HEK293T (cell line): ENCODE measurements around the gene TCF3.

Source experiments
- CTBP1 ChIP-seq: fragments of 450-650 bp; IDR thresholded peaks from 2 replicates; pipeline ENCODE4 v1.6.1; 2016; ENCODE audit warnings: borderline replicate concordance
- FOXA1 ChIP-seq: fragments of 450-650 bp; IDR thresholded peaks from 2 replicates; pipeline ENCODE4 v1.6.1; 2016; ENCODE audit warnings: mild to moderate bottlenecking
- FOXK2 ChIP-seq: fragments of 450-650 bp; IDR thresholded peaks from 2 replicates; pipeline ENCODE4 v1.6.1; 2016; ENCODE audit warnings: mild to moderate bottlenecking
- HDGF ChIP-seq: fragments of 450-650 bp; IDR thresholded peaks from 2 replicates; pipeline ENCODE4 v1.6.1; 2017; ENCODE audit warnings: antibody characterized with exemption, borderline replicate concordance
- L3MBTL2 ChIP-seq: fragments of 450-650 bp; conservative IDR thresholded peaks from 2 replicates; pipeline ENCODE4 v1.6.1; 2016; ENCODE audit warnings: mild to moderate bottlenecking
- NFRKB ChIP-seq: fragments of 450-650 bp; IDR thresholded peaks from 2 replicates; pipeline ENCODE4 v1.6.1; 2016; ENCODE audit warnings: mild to moderate bottlenecking, moderate library complexity
- ZNF384 ChIP-seq: fragments of 450-650 bp; IDR thresholded peaks from 2 replicates; pipeline ENCODE4 v1.6.1; 2016
- TF ChIP-seq, protein P1 (sequence below): fragments of 450-650 bp; IDR thresholded peaks from 2 replicates; pipeline ENCODE4 v1.6.1; 2016

DNA sequence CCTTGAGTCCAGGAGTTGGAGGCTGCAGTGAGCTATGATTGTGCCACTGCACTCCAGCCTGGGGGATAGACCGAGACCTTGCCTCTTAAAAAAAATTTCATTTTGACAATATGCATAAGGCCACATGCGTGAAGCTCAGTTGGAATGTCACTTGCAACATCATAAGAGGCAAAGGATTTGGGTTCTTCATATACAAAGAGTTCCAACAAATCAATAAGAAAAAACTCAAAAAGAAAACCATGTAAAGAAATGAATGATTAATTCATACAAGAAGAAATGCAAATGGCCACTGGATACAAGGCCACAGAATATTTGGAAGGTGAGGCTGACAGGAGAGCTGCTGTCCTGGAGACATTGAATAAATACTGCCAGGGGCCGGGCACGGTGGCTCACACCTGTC, 9.6 kb upstream of the TCF3 start:
- TF ChIP-seq FOXA1 = no peak
- TF ChIP-seq ZNF384 = no peak
- TF ChIP-seq, protein P1, sequence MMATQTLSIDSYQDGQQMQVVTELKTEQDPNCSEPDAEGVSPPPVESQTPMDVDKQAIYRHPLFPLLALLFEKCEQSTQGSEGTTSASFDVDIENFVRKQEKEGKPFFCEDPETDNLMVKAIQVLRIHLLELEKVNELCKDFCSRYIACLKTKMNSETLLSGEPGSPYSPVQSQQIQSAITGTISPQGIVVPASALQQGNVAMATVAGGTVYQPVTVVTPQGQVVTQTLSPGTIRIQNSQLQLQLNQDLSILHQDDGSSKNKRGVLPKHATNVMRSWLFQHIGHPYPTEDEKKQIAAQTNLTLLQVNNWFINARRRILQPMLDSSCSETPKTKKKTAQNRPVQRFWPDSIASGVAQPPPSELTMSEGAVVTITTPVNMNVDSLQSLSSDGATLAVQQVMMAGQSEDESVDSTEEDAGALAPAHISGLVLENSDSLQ = no peak
- no peak for TF ChIP-seq CTBP1
- no peak for TF ChIP-seq FOXK2
- TF ChIP-seq HDGF = no peak
- TF ChIP-seq NFRKB = no peak
- TF ChIP-seq L3MBTL2 = no peak
